RWPE1 (cell line): ENCODE measurements around the gene MFAP5.

ENCODE experiments used
- CTCF ChIA-PET: fragments of 350-600 bp; sonication (Branson Sonifier 250); formaldehyde crosslinking; extraction: SDS; loops from one replicate; lab custom pipeline; 2021; lab: Yijun Ruan, JAX
- POLR2A ChIA-PET: fragments of 400-600 bp; formaldehyde crosslinking; extraction: SDS; loops from one replicate; lab custom pipeline; 2020; ENCODE audit warnings: antibody characterized with exemption; ENCODE audit not compliant: low non-redundant PET; lab: Yijun Ruan, JAX
- DNase-seq: peaks from one replicate; pipeline ENCODE4 v3.0.0; 2012; ENCODE audit warnings: low spot score
- H3K27ac ChIP-seq: fragments of 450-650 bp; 2 replicates; pipeline ENCODE4 v1.5.1; 2017
- CTCF ChIP-seq: fragments of 450-650 bp; conservative IDR thresholded peaks from 2 replicates; pipeline ENCODE4 v1.5.1; 2017; ENCODE audit warnings: low read depth, mild to moderate bottlenecking

Gene MFAP5

GRCh38 chr12:8648576-8649205, 13.9 kb downstream of the MFAP5 start:
- no peak overlapping the region for H3K27ac ChIP-seq
- no peak for TF ChIP-seq CTCF
- POLR2A ChIA-PET: no interaction called here
- DNase-seq: no peak
- CTCF ChIA-PET: interaction anchor here (1.2 kb wide), 1 partner anchor 8 kb away, joined by 4 read pairs; no protein-coding TSS in a partner anchor

GRCh38 chr12:8647968-8648367, 14.7 kb downstream of the MFAP5 start:
- ChIA-PET POLR2A (no interaction called here), CTCF (interaction anchor here (1.2 kb wide), 1 partner anchor 9 kb away, joined by 4 read pairs; no protein-coding TSS in a partner anchor)
- DNase-seq: no peak
- no peak for TF ChIP-seq CTCF
- no peak overlapping the region for H3K27ac ChIP-seq

GRCh38 chr12:8644345-8645248, 18.0 kb downstream of the MFAP5 start:
- ChIA-PET CTCF (interaction anchor here (0.7 kb wide), 1 partner anchor 309 kb away, joined by 6 read pairs; no protein-coding TSS in a partner anchor), POLR2A (no interaction called here)

GRCh38 chr12:8642775-8643174, 19.9 kb downstream of the MFAP5 start:
- no peak for DNase-seq
- POLR2A ChIA-PET: no interaction called here
- TF ChIP-seq CTCF: no peak
- CTCF ChIA-PET: no interaction called here
- H3K27ac ChIP-seq: no peak overlapping the region

More at GRCh38 chr12:8644345-8645248, 18.0 kb downstream of the MFAP5 start:
- no peak for DNase-seq
- no peak overlapping the region for H3K27ac ChIP-seq
- TF ChIP-seq CTCF: no peak

- no peak for TF ChIP-seq CTCF
- DNase-seq: no peak
- CTCF ChIA-PET: no interaction called here
- no peak overlapping the region for H3K27ac ChIP-seq
- POLR2A ChIA-PET: no interaction called here
Measured at GRCh38 chr12:8639936-8640335, 22.7 kb downstream of the MFAP5 start.

- ChIA-PET CTCF (no interaction called here), POLR2A (no interaction called here)
- no peak for DNase-seq
- no peak overlapping the region for H3K27ac ChIP-seq
- TF ChIP-seq CTCF: no peak
Measured at GRCh38 chr12:8638951-8639350, 23.7 kb downstream of the MFAP5 start.
